ENCODE results near the gene ARHGAP18.

The ARHGAP18 gene, protein sequence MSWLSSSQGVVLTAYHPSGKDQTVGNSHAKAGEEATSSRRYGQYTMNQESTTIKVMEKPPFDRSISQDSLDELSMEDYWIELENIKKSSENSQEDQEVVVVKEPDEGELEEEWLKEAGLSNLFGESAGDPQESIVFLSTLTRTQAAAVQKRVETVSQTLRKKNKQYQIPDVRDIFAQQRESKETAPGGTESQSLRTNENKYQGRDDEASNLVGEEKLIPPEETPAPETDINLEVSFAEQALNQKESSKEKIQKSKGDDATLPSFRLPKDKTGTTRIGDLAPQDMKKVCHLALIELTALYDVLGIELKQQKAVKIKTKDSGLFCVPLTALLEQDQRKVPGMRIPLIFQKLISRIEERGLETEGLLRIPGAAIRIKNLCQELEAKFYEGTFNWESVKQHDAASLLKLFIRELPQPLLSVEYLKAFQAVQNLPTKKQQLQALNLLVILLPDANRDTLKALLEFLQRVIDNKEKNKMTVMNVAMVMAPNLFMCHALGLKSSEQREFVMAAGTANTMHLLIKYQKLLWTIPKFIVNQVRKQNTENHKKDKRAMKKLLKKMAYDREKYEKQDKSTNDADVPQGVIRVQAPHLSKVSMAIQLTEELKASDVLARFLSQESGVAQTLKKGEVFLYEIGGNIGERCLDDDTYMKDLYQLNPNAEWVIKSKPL

DNA sequence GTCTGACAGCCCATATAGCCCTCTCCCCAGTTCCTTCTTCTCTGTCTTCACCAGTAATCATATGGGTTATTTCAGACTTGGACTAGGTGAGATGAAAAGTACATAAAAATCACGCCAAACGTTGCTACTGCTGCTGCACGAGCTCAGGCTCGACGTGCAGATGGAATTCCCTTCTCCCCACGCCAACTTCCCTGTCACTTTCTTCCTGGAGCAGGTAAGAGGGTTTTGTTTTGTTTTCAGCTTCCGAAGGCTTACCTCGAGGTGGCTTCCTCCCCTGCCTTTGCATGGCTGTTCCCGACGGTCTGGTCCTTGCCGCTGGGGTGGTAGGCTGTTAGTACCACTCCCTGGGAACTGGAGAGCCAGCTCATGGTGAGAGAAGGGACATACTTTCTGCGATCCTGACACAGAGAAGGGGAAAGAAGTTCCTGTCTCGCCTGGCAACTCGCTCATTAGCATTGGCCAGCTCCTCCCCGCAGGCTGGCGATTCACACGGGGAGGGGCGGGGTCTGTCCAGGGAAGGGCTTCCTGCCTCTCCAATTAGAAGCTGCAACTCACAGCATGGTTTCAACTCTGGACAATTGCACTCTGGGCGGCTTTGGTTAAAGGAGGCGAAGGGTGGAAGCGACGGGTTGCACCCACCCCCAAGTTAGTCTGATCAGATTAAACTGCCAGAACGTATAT lies at the start of gene ARHGAP18:
TSS of gene ARHGAP18 (minus strand) at position 409 of the 681 bp plus-strand sequence. CDS start at position 368, 41 bp downstream.
- Histone ChIP-seq H3K27ac (ENCODE audit: low read length) (peak within 1 kb of the TSS; percentile 86), H3K9me3 (ENCODE audit: control insufficient read depth in 1 of 2, low read length in 2 of 2) (no peaks in the 10 kb centered on the region), H3K4me1 (ENCODE audit: control insufficient read depth in 1 of 2, insufficient read depth in 2 of 2, low read length in 2 of 2) (peaks cover 3 to 7% of the 10 kb centered on the region in 2 donors), H3K27me3 (ENCODE audit: low read depth, low read length) (no peaks in the 10 kb centered on the region), H3K36me3 (ENCODE audit: control insufficient read depth in 1 of 2, insufficient read depth in 2 of 2, low read length in 2 of 2) (no peaks in the 10 kb centered on the region), H3K4me3 (ENCODE audit: low read depth in 1 of 2, low read length in 2 of 2) (peak within 1 kb of the TSS; percentile 65 to 86)

GRCh38 chr6:129755787-129756186 lies 45.8 kb upstream of the ARHGAP18 start:
- H3K27ac ChIP-seq (ENCODE audit: low read length) = no peak overlapping the region
- no peaks in the 10 kb centered on the region for H3K36me3 ChIP-seq (ENCODE audit: control insufficient read depth in 1 of 2, insufficient read depth in 2 of 2, low read length in 2 of 2)
- H3K27me3 ChIP-seq (ENCODE audit: low read depth, low read length) = no peaks in the 10 kb centered on the region
- H3K4me1 ChIP-seq (ENCODE audit: control insufficient read depth in 1 of 2, insufficient read depth in 2 of 2, low read length in 2 of 2) = peaks cover 0 to 5% of the 10 kb centered on the region in 2 donors
- H3K4me3 ChIP-seq (ENCODE audit: low read depth in 1 of 2, low read length in 2 of 2) = no peak overlapping the region
- H3K9me3 ChIP-seq (ENCODE audit: control insufficient read depth in 1 of 2, low read length in 2 of 2) = no peaks in the 10 kb centered on the region

- H3K27ac ChIP-seq (ENCODE audit: low read length) = no peak overlapping the region
- peaks cover 0 to 5% of the 10 kb centered on the region in 2 donors for H3K4me1 ChIP-seq (ENCODE audit: control insufficient read depth in 1 of 2, insufficient read depth in 2 of 2, low read length in 2 of 2)
- H3K36me3 ChIP-seq (ENCODE audit: control insufficient read depth in 1 of 2, insufficient read depth in 2 of 2, low read length in 2 of 2) = no peaks in the 10 kb centered on the region
- no peaks in the 10 kb centered on the region for H3K9me3 ChIP-seq (ENCODE audit: control insufficient read depth in 1 of 2, low read length in 2 of 2)
- H3K27me3 ChIP-seq (ENCODE audit: low read depth, low read length) = no peaks in the 10 kb centered on the region
- H3K4me3 ChIP-seq (ENCODE audit: low read depth in 1 of 2, low read length in 2 of 2) = no peak overlapping the region
These were observed 44.8 kb upstream of the ARHGAP18 start for GRCh38 chr6:129754750-129755149.

GRCh38 chr6:129753422-129753821 lies 43.4 kb upstream of the ARHGAP18 start:
- no peak overlapping the region for H3K27ac ChIP-seq (ENCODE audit: low read length)
- H3K4me3 ChIP-seq (ENCODE audit: low read depth in 1 of 2, low read length in 2 of 2) = no peak overlapping the region
- no peaks in the 10 kb centered on the region for H3K9me3 ChIP-seq (ENCODE audit: control insufficient read depth in 1 of 2, low read length in 2 of 2)
- H3K27me3 ChIP-seq (ENCODE audit: low read depth, low read length) = no peaks in the 10 kb centered on the region
- H3K36me3 ChIP-seq (ENCODE audit: control insufficient read depth in 1 of 2, insufficient read depth in 2 of 2, low read length in 2 of 2) = no peaks in the 10 kb centered on the region
- H3K4me1 ChIP-seq (ENCODE audit: control insufficient read depth in 1 of 2, insufficient read depth in 2 of 2, low read length in 2 of 2) = peaks cover 5 to 10% of the 10 kb centered on the region in 2 donors

GRCh38 chr6:129751384-129751783 lies 41.4 kb upstream of the ARHGAP18 start:
- H3K4me1 ChIP-seq (ENCODE audit: control insufficient read depth in 1 of 2, insufficient read depth in 2 of 2, low read length in 2 of 2) = peaks cover 5 to 10% of the 10 kb centered on the region in 2 donors
- no peaks in the 10 kb centered on the region for H3K9me3 ChIP-seq (ENCODE audit: control insufficient read depth in 1 of 2, low read length in 2 of 2)
- H3K4me3 ChIP-seq (ENCODE audit: low read depth in 1 of 2, low read length in 2 of 2) = no peak overlapping the region
- no peaks in the 10 kb centered on the region for H3K27me3 ChIP-seq (ENCODE audit: low read depth, low read length)
- H3K36me3 ChIP-seq (ENCODE audit: control insufficient read depth in 1 of 2, insufficient read depth in 2 of 2, low read length in 2 of 2) = no peaks in the 10 kb centered on the region
- H3K27ac ChIP-seq (ENCODE audit: low read length) = no peak overlapping the region

- H3K27ac ChIP-seq (ENCODE audit: low read length) = no peak overlapping the region
- no peaks in the 10 kb centered on the region for H3K27me3 ChIP-seq (ENCODE audit: low read depth, low read length)
- H3K4me1 ChIP-seq (ENCODE audit: control insufficient read depth in 1 of 2, insufficient read depth in 2 of 2, low read length in 2 of 2) = peaks cover 5 to 10% of the 10 kb centered on the region in 2 donors
- no peaks in the 10 kb centered on the region for H3K36me3 ChIP-seq (ENCODE audit: control insufficient read depth in 1 of 2, insufficient read depth in 2 of 2, low read length in 2 of 2)
- H3K9me3 ChIP-seq (ENCODE audit: control insufficient read depth in 1 of 2, low read length in 2 of 2) = no peaks in the 10 kb centered on the region
- no peak overlapping the region for H3K4me3 ChIP-seq (ENCODE audit: low read depth in 1 of 2, low read length in 2 of 2)
These were observed 40.4 kb upstream of the ARHGAP18 start for GRCh38 chr6:129750360-129750759.

DNA sequence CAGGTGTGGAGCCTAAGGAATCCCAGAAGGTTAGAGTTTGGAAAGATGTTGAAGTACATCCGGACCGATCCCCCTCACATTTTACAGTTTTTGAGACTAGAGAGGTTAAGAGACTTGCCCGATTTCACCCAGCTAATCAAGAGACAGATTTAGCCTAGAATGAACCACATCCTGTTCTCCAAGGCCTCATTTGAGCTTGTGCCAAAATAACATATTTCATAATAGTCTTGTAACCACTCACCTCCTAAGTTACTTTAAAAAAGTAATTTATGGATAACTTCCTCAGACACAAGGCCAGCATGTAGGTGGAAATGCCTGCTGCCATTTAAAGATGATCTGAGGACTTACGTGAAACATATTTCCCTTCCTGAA lies 39.8 kb upstream of the ARHGAP18 start:
- Histone ChIP-seq H3K27me3 (ENCODE audit: low read depth, low read length) (no peaks in the 10 kb centered on the region), H3K4me1 (ENCODE audit: control insufficient read depth in 1 of 2, insufficient read depth in 2 of 2, low read length in 2 of 2) (peaks cover 5 to 10% of the 10 kb centered on the region in 2 donors), H3K4me3 (ENCODE audit: low read depth in 1 of 2, low read length in 2 of 2) (no peak overlapping the region), H3K27ac (ENCODE audit: low read length) (no peak overlapping the region), H3K9me3 (ENCODE audit: control insufficient read depth in 1 of 2, low read length in 2 of 2) (no peaks in the 10 kb centered on the region), H3K36me3 (ENCODE audit: control insufficient read depth in 1 of 2, insufficient read depth in 2 of 2, low read length in 2 of 2) (no peaks in the 10 kb centered on the region)

DNA sequence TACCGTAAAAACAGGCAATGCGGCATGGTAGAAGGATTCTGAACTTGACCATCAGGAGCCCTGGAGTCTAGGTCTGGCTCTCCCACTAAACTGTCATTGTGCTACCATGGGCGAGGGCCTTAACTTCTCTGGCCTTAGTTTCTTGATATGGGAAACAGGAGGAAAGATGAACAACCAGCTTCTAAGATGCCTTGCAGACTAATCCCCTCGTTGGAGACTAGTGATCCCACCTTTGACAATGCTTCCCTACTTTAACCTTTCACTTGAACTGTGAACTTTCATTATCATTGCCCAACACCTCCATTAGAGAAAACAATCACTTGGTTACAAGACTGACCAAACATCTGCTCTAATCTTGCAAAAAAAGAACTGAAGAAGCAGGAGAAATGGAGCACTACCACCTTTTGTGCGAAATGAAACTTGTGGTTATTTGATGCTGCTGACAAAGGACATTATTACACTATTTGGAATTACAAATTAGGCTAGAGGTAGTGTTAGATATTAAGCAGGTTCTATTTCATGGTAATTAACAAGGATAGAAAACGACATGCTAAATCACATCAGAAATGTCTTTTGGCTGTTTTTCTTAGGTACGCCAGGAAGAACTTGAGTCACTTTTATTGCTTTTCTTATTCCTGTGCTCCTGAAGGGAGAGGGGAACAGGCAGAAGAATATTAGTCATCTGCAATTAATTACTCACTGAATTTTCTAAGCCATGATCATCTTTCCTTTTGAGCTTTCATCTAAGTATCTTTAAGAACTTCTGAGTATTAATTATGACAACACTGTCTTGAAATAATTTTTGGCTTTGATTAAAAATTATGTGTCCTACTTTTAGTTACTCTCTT lies 39.1 kb upstream of the ARHGAP18 start:
- H3K27me3 ChIP-seq (ENCODE audit: low read depth, low read length) = no peaks in the 10 kb centered on the region
- no peaks in the 10 kb centered on the region for H3K36me3 ChIP-seq (ENCODE audit: control insufficient read depth in 1 of 2, insufficient read depth in 2 of 2, low read length in 2 of 2)
- no peak overlapping the region for H3K4me3 ChIP-seq (ENCODE audit: low read depth in 1 of 2, low read length in 2 of 2)
- peak overlapping the region; percentile 43 for H3K27ac ChIP-seq (ENCODE audit: low read length)
- H3K9me3 ChIP-seq (ENCODE audit: control insufficient read depth in 1 of 2, low read length in 2 of 2) = no peaks in the 10 kb centered on the region
- H3K4me1 ChIP-seq (ENCODE audit: control insufficient read depth in 1 of 2, insufficient read depth in 2 of 2, low read length in 2 of 2) = peaks cover 5 to 10% of the 10 kb centered on the region in 2 donors

DNA sequence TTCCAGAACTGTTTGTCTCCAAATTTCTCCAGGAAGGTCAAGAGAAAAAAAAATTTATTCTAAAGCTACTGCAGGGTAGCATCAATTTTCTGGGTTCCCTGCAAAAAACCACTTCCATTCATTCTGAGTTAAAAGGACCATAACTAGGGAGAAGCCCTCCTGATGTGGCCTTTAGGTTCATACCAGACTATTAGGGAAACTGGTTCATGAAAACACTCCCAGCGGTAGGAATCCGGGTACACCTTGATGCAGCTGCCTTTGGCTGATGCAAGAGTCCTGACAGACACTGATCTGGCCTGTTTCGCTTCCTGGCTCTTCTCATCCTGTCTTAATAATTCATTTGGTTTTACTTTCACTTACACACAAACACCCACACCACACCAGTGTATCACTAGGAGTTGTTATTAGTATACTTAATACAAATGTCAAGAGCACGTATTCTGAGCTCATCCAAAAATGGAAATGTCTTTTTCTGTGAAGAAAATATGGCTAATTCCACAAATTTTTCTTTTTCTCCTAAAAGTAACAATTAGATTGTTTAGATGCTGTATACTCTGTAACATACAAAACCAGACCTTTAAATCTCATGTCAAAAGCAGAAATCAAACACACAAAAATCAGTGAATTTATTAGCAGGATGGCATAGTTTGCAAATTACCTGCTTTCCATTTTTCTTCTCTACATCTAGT lies 38.4 kb upstream of the ARHGAP18 start:
- Histone ChIP-seq H3K27me3 (ENCODE audit: low read depth, low read length) (no peaks in the 10 kb centered on the region), H3K4me3 (ENCODE audit: low read depth in 1 of 2, low read length in 2 of 2) (peak overlapping the region in 1 of 2 donors; percentile 34), H3K27ac (ENCODE audit: low read length) (peak overlapping the region; percentile 43), H3K9me3 (ENCODE audit: control insufficient read depth in 1 of 2, low read length in 2 of 2) (no peaks in the 10 kb centered on the region), H3K36me3 (ENCODE audit: control insufficient read depth in 1 of 2, insufficient read depth in 2 of 2, low read length in 2 of 2) (no peaks in the 10 kb centered on the region), H3K4me1 (ENCODE audit: control insufficient read depth in 1 of 2, insufficient read depth in 2 of 2, low read length in 2 of 2) (peaks cover 5 to 10% of the 10 kb centered on the region in 2 donors)

GRCh38 chr6:129747588-129748112 lies 37.7 kb upstream of the ARHGAP18 start:
- H3K4me1 ChIP-seq (ENCODE audit: control insufficient read depth in 1 of 2, insufficient read depth in 2 of 2, low read length in 2 of 2) = peaks cover 5 to 10% of the 10 kb centered on the region in 2 donors
- no peaks in the 10 kb centered on the region for H3K36me3 ChIP-seq (ENCODE audit: control insufficient read depth in 1 of 2, insufficient read depth in 2 of 2, low read length in 2 of 2)
- H3K27ac ChIP-seq (ENCODE audit: low read length) = no peak overlapping the region

More at GRCh38 chr6:129747588-129748112, 37.7 kb upstream of the ARHGAP18 start:
- H3K4me3 ChIP-seq (ENCODE audit: low read depth in 1 of 2, low read length in 2 of 2) = no peak overlapping the region
- no peaks in the 10 kb centered on the region for H3K9me3 ChIP-seq (ENCODE audit: control insufficient read depth in 1 of 2, low read length in 2 of 2)
- H3K27me3 ChIP-seq (ENCODE audit: low read depth, low read length) = no peaks in the 10 kb centered on the region

All from muscle layer of duodenum (tissue), 2 donors.